HepG2 (cell line): ENCODE measurements around the gene SLC17A5. TPM values are rescaled to one million over a fixed set of nuclear protein-coding genes. Genes with fewer than 3 reads are reported as not detected.

Experiments used
- ADNP ChIP-seq: sonication (generic); formaldehyde crosslinking; IDR thresholded peaks from 2 replicates; pipeline ENCODE4 v1.4.0; 2020; ENCODE audit warnings: missing genetic modification reagents
- ATF1 ChIP-seq: IDR thresholded peaks from 2 replicates; pipeline ENCODE4 v1.6.1; 2016; ENCODE audit warnings: mild to moderate bottlenecking, control low read depth
- CENPX ChIP-seq: sonication (generic); formaldehyde crosslinking; IDR thresholded peaks from 2 replicates; pipeline ENCODE4 v1.9.0; 2021; ENCODE audit warnings: mild to moderate bottlenecking, missing genetic modification reagents, moderate library complexity
- HDAC1 ChIP-seq: sonication (generic); formaldehyde crosslinking; IDR thresholded peaks from 2 replicates; pipeline ENCODE4 v1.5.1; 2020; ENCODE audit warnings: mild to moderate bottlenecking, missing genetic modification reagents
- HNF4A ChIP-seq: sonication (generic); formaldehyde crosslinking; IDR thresholded peaks from 2 replicates; pipeline ENCODE4 v1.4.0; 2020; ENCODE audit warnings: missing genetic modification reagents
- KAT8 ChIP-seq: IDR thresholded peaks from 2 replicates; pipeline ENCODE4 v1.6.1; 2016; ENCODE audit warnings: missing genetic modification reagents, missing compliant biosample characterization
- REXO4 ChIP-seq: sonication (generic); formaldehyde crosslinking; IDR thresholded peaks from 2 replicates; pipeline ENCODE4 v1.8.0; 2022; ENCODE audit warnings: missing genetic modification reagents, mild to moderate bottlenecking, borderline replicate concordance
- SMYD3 ChIP-seq: sonication (generic); formaldehyde crosslinking; IDR thresholded peaks from 2 replicates; pipeline ENCODE4 v1.8.1; 2023; ENCODE audit warnings: mild to moderate bottlenecking, missing genetic modification reagents
- SRY ChIP-seq: sonication (generic); formaldehyde crosslinking; IDR thresholded peaks from 2 replicates; pipeline ENCODE4 v1.8.0; 2022; ENCODE audit warnings: mild to moderate bottlenecking, missing genetic modification reagents
- ZBTB38 ChIP-seq: sonication (generic); formaldehyde crosslinking; IDR thresholded peaks from 2 replicates; pipeline ENCODE4 v1.5.1; 2020; ENCODE audit warnings: mild to moderate bottlenecking, missing genetic modification reagents
- ZMYM2 ChIP-seq: sonication (generic); formaldehyde crosslinking; IDR thresholded peaks from 2 replicates; pipeline ENCODE4 v1.8.0; 2022; ENCODE audit warnings: mild to moderate bottlenecking, missing genetic modification reagents
- ZNF17 ChIP-seq: sonication (generic); formaldehyde crosslinking; IDR thresholded peaks from 2 replicates; pipeline ENCODE4 v1.5.0; 2020; ENCODE audit warnings: mild to moderate bottlenecking, missing genetic modification reagents
- ZNF350 ChIP-seq: sonication (generic); formaldehyde crosslinking; IDR thresholded peaks from 2 replicates; pipeline ENCODE4 v1.4.0; 2020; ENCODE audit warnings: mild to moderate bottlenecking, low read depth, missing genetic modification reagents, borderline replicate concordance
- ZNF569 ChIP-seq: sonication (generic); formaldehyde crosslinking; IDR thresholded peaks from 2 replicates; pipeline ENCODE4 v1.5.0; 2020; ENCODE audit warnings: mild to moderate bottlenecking, missing genetic modification reagents, moderate library complexity, borderline replicate concordance
- ZNF616 ChIP-seq: sonication (generic); formaldehyde crosslinking; IDR thresholded peaks from 2 replicates; pipeline ENCODE4 v1.5.0; 2020; ENCODE audit warnings: low read depth, mild to moderate bottlenecking, missing genetic modification reagents
- ZNF747 ChIP-seq: sonication (generic); formaldehyde crosslinking; IDR thresholded peaks from 2 replicates; pipeline ENCODE4 v1.8.1; 2023; ENCODE audit warnings: missing genetic modification reagents, mild to moderate bottlenecking, borderline replicate concordance
- ZNF772 ChIP-seq: sonication (generic); formaldehyde crosslinking; IDR thresholded peaks from 2 replicates; pipeline ENCODE4 v1.5.0; 2020; ENCODE audit warnings: mild to moderate bottlenecking, missing genetic modification reagents
- ZNF788 ChIP-seq: sonication (generic); formaldehyde crosslinking; IDR thresholded peaks from 2 replicates; pipeline ENCODE4 v1.5.0; 2020; ENCODE audit warnings: mild to moderate bottlenecking, missing genetic modification reagents, borderline replicate concordance
- ZNF891 ChIP-seq: sonication (generic); formaldehyde crosslinking; IDR thresholded peaks from 2 replicates; pipeline ENCODE4 v1.5.0; 2020; ENCODE audit warnings: mild to moderate bottlenecking, missing genetic modification reagents
- ZSCAN31 ChIP-seq: sonication (generic); formaldehyde crosslinking; IDR thresholded peaks from 2 replicates; pipeline ENCODE4 v1.5.0; 2020; ENCODE audit warnings: low read depth, mild to moderate bottlenecking, missing genetic modification reagents
- polyA plus RNA-seq, 8 experiments: library from polyadenylated mRNA; depleted of rRNA in 3 of 8; stranded (reverse) in 7 of 8; unstranded in 1 of 8; fragments of >200 nt; fragmentation: Illumina TruSeq in 4 of 8; extraction: Trizol in 4 of 8; gene quantifications; 2 replicates each; pipeline versions ENCODE4 v1.2.1 to v1.2.3, GENCODE V29; 2011 to 2016; ENCODE audit warnings: low read depth in 4 of 8, missing spikeins in 1 of 8, mixed read lengths in 1 of 8; ENCODE audit not compliant: insufficient read depth in 1 of 8
- total RNA-seq, 5 experiments: library from RNA; depleted of rRNA; stranded (reverse); fragments of >200 nt; fragmentation: Illumina TruSeq; extraction: Trizol; gene quantifications; 2 replicates each; pipeline ENCODE4 v1.2.3, GENCODE V29; 2016; ENCODE audit warnings: low read depth in 1 of 5
- TF ChIP-seq, protein P1 (sequence below): sonication (generic); formaldehyde crosslinking; IDR thresholded peaks from 2 replicates; pipeline ENCODE4 v1.5.1; 2020; ENCODE audit warnings: mild to moderate bottlenecking, missing genetic modification reagents
- TF ChIP-seq, protein P2 (sequence below): sonication (generic); formaldehyde crosslinking; IDR thresholded peaks from 2 replicates; pipeline ENCODE4 v1.5.0; 2020; ENCODE audit warnings: mild to moderate bottlenecking, missing genetic modification reagents

The SLC17A5 gene
- total and polyA plus RNA-seq, 2 of the 13 experiments (the other 11 are each of a cell fraction or from before 2014, with no cell fraction given): 18.3 to 20.5 TPM

DNA sequence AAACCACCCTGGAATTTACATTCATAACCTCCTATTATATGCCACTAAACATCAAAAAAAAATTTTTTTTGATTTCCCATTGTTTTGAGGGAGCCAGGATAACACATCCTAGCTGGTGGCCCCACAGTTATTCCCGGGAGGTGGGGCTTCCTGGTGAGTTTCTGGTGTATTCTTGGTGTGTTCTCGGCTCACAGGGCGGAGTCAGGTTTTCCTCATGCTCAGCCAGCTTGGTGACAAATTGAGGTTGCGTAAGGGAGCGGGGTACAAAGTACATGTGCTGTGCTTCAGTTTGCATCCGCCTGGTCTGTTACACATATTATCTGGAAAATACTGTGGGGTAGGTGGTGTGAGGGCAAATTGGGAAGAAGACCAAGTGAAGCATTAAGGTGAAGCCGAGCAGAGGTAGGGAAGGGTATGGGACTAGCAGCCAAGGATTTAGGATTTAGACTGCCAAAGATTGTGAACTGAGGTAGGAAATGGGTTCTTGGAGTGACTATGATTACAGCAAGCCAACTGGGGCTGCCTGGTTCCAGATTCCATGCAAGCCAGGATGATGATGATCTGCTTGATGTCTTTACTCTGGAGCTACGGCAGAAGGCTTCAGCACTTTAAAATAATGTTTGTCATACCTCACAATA, 86.7 kb downstream of the SLC17A5 start (continued):
- TF ChIP-seq, protein P1, sequence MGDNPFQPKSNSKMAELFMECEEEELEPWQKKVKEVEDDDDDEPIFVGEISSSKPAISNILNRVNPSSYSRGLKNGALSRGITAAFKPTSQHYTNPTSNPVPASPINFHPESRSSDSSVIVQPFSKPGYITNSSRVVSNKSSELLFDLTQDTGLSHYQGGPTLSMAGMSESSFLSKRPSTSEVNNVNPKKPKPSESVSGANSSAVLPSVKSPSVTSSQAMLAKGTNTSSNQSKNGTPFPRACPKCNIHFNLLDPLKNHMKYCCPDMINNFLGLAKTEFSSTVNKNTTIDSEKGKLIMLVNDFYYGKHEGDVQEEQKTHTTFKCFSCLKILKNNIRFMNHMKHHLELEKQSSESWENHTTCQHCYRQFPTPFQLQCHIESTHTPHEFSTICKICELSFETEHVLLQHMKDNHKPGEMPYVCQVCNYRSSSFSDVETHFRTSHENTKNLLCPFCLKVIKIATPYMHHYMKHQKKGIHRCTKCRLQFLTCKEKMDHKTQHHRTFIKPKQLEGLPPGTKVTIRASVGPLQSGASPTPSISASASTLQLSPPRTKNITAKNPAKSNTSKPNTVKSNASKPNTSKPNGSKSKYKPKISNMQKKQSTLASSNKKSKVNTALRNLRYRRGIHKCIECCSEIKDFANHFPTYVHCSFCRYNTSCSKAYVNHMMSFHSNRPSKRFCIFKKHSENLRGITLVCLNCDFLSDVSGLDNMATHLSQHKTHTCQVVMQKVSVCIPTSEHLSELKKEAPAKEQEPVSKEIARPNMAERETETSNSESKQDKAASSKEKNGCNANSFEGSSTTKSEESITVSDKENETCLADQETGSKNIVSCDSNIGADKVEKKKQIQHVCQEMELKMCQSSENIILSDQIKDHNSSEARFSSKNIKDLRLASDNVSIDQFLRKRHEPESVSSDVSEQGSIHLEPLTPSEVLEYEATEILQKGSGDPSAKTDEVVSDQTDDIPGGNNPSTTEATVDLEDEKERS (CRISPR knock-in tag): no peak
- TF ChIP-seq ADNP (CRISPR knock-in tag) (no peak), ZNF788 (CRISPR knock-in tag) (peak; percentile 84; the same call in 1 of the 2 replicates), ATF1 (CRISPR knock-in tag) (no peak), ZNF747 (CRISPR knock-in tag) (peak; percentile 90; the same call in 1 of the 2 replicates), ZBTB38 (peak; percentile 64), ZNF350 (peak; percentile 81), ZNF569 (no peak), ZNF772 (CRISPR knock-in tag) (peak; percentile 74), ZNF17 (CRISPR knock-in tag) (no peak), ZNF616 (CRISPR knock-in tag) (no peak), ZSCAN31 (peak; percentile 82), CENPX (no peak), KAT8 (CRISPR knock-in tag) (peak; percentile 80), HNF4A (CRISPR knock-in tag) (peak; percentile 99), SMYD3 (CRISPR knock-in tag) (peak; percentile 31; the same call in 1 of the 2 replicates), SRY (peak; percentile 77; the same call in 1 of the 2 replicates), HDAC1 (CRISPR knock-in tag) (peak; percentile 73), ZNF891 (no peak), REXO4 (CRISPR knock-in tag) (no peak; the same call in 1 of the 2 replicates), ZMYM2 (CRISPR knock-in tag) (peak; percentile 81)
- TF ChIP-seq, protein P2, sequence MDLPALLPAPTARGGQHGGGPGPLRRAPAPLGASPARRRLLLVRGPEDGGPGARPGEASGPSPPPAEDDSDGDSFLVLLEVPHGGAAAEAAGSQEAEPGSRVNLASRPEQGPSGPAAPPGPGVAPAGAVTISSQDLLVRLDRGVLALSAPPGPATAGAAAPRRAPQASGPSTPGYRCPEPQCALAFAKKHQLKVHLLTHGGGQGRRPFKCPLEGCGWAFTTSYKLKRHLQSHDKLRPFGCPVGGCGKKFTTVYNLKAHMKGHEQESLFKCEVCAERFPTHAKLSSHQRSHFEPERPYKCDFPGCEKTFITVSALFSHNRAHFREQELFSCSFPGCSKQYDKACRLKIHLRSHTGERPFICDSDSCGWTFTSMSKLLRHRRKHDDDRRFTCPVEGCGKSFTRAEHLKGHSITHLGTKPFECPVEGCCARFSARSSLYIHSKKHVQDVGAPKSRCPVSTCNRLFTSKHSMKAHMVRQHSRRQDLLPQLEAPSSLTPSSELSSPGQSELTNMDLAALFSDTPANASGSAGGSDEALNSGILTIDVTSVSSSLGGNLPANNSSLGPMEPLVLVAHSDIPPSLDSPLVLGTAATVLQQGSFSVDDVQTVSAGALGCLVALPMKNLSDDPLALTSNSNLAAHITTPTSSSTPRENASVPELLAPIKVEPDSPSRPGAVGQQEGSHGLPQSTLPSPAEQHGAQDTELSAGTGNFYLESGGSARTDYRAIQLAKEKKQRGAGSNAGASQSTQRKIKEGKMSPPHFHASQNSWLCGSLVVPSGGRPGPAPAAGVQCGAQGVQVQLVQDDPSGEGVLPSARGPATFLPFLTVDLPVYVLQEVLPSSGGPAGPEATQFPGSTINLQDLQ (CRISPR knock-in tag): no peak
